Fibroblast of lung (primary cell): ENCODE measurements around the gene FRMD4A. TPM values are rescaled to one million over a fixed set of nuclear protein-coding genes. Genes with fewer than 3 reads are reported as not detected.

Experiments
- DNase-seq, 2 donors: peaks; one replicate each; pipeline versions ENCODE4 v3.0.0 to v3.0.0-alpha.2; 2010; ENCODE audit warnings: low read depth in 2 of 2
- H2AFZ ChIP-seq: 2 replicates; pipeline ENCODE4 v1.5.1; 2012; ENCODE audit warnings: low read length, control low read depth, inconsistent platforms
- H3K27ac ChIP-seq: 2 replicates; pipeline ENCODE4 v1.5.1; 2011; ENCODE audit warnings: low read length, control low read depth; ENCODE audit not compliant: insufficient read depth
- H3K27me3 ChIP-seq: 2 replicates; pipeline ENCODE4 v1.5.1; 2011; ENCODE audit warnings: mild to moderate bottlenecking, low read length; ENCODE audit not compliant: control insufficient read depth, insufficient read depth
- H3K36me3 ChIP-seq: 2 replicates; pipeline ENCODE4 v1.5.1; 2011; ENCODE audit warnings: low read length; ENCODE audit not compliant: control insufficient read depth, insufficient read depth
- H3K4me1 ChIP-seq: 2 replicates; pipeline ENCODE4 v1.5.1; 2011; ENCODE audit warnings: low read length; ENCODE audit not compliant: control insufficient read depth, insufficient read depth; ENCODE audit errors: extremely low read depth
- H3K4me2 ChIP-seq: 2 replicates; pipeline ENCODE4 v1.5.1; 2011; ENCODE audit warnings: low read length, control low read depth; ENCODE audit not compliant: insufficient read depth; ENCODE audit errors: extremely low read depth
- H3K4me3 ChIP-seq, 4 experiments: fragments of 200-600 bp in 1 of 4; sonication (generic) in 1 of 4; replicated peaks in 1 of 4; 2 replicates each; pipeline ENCODE4 v1.5.1; 2011 to 2016; ENCODE audit warnings: low read length in 4 of 4, low read depth in 3 of 4, mild to moderate bottlenecking in 3 of 4, control low read depth in 2 of 4, inconsistent platforms in 1 of 4, mixed read lengths in 1 of 4; ENCODE audit not compliant: insufficient read depth in 1 of 4; ENCODE audit errors: control extremely low read depth in 1 of 4
- H3K79me2 ChIP-seq: 2 replicates; pipeline ENCODE4 v1.5.1; 2012; ENCODE audit warnings: mild to moderate bottlenecking, low read length, inconsistent platforms; ENCODE audit not compliant: control insufficient read depth, insufficient read depth
- H3K9ac ChIP-seq: 2 replicates; pipeline ENCODE4 v1.5.1; 2011; ENCODE audit warnings: mild to moderate bottlenecking, low read length, control low read depth; ENCODE audit not compliant: insufficient read depth
- H3K9me3 ChIP-seq: 2 replicates; pipeline ENCODE4 v1.5.1; 2012; ENCODE audit warnings: low read depth, low read length; ENCODE audit not compliant: control insufficient read depth, insufficient read depth
- H4K20me1 ChIP-seq: 2 replicates; pipeline ENCODE4 v1.5.1; 2011; ENCODE audit warnings: low read length; ENCODE audit not compliant: control insufficient read depth, insufficient read depth; ENCODE audit errors: extremely low read depth
- CTCF ChIP-seq, 2 donors: IDR thresholded peaks in 1 of 2; conservative IDR thresholded peaks in 1 of 2; 1 replicate in 1 of 2; 2 replicates in 1 of 2; pipeline ENCODE4 v1.5.1; 2011 to 2012; ENCODE audit warnings: low read length in 2 of 2, control low read depth in 1 of 2, inconsistent platforms in 1 of 2, low read depth in 1 of 2, mild to moderate bottlenecking in 1 of 2
- EZH2 ChIP-seq: IDR thresholded peaks from 2 replicates; pipeline ENCODE4 v1.5.1; 2012; ENCODE audit warnings: low read length, control low read depth, mild to moderate bottlenecking; ENCODE audit errors: missing control alignments
- polyA plus RNA-seq, 2 donors: library from polyadenylated mRNA; depleted of rRNA in 1 of 2; stranded (reverse) in 1 of 2; unstranded in 1 of 2; fragments of >200 nt; gene quantifications; 2 replicates each; pipeline ENCODE4 v1.2.1, GENCODE V29; 2011 to 2012; ENCODE audit warnings: missing spikeins in 1 of 2
- total RNA-seq: library from RNA; depleted of rRNA; stranded (reverse); fragments of >200 nt; gene quantifications from 2 replicates; pipeline ENCODE4 v1.2.1, GENCODE V29; 2014

Gene FRMD4A
- total and polyA plus RNA-seq, 2 donors (not counting 1 experiment from before 2014, with no cell fraction given) = 26.9 to 63.6 TPM

GRCh38 chr10:13715100-13715499 is 615.6 kb downstream of the FRMD4A start:
- Histone ChIP-seq H3K9ac (no peak overlapping the region), H3K4me2 (no peak overlapping the region), H3K27me3 (no peaks in the 10 kb centered on the region), H4K20me1 (no peaks in the 10 kb centered on the region), H3K9me3 (no peaks in the 10 kb centered on the region), H3K27ac (peak overlapping the region; percentile 77), H3K4me3 (no peak overlapping the region), H3K79me2 (no peaks in the 10 kb centered on the region), H3K36me3 (no peaks in the 10 kb centered on the region), H2AFZ (no peak overlapping the region), H3K4me1 (peaks cover 41% of the 10 kb centered on the region)
- no peak for TF ChIP-seq CTCF (conservative IDR thresholded peaks at IDR 0.05 in 1 of 2, IDR thresholded peaks at IDR 0.05 in 1 of 2; ENCODE audit: low read depth in 1 of 2, low read length in 2 of 2)
- TF ChIP-seq EZH2 = no peak
- DNase-seq = no peak

GRCh38 chr10:13712837-13713581 is 617.7 kb downstream of the FRMD4A start:
- Histone ChIP-seq H3K27ac (peak overlapping the region; percentile 90), H4K20me1 (no peaks in the 10 kb centered on the region), H3K4me2 (peak overlapping the region; percentile 73), H3K27me3 (no peaks in the 10 kb centered on the region), H3K4me3 (no peak overlapping the region), H3K4me1 (peaks cover 35% of the 10 kb centered on the region), H3K79me2 (peaks cover 6% of the 10 kb centered on the region), H3K9me3 (no peaks in the 10 kb centered on the region), H2AFZ (no peak overlapping the region), H3K9ac (peak overlapping the region; percentile 14), H3K36me3 (no peaks in the 10 kb centered on the region)
- DNase-seq = peak; percentile 97 to 99
- TF ChIP-seq CTCF (conservative IDR thresholded peaks at IDR 0.05 in 1 of 2, IDR thresholded peaks at IDR 0.05 in 1 of 2; ENCODE audit: low read depth in 1 of 2, low read length in 2 of 2) (no peak), EZH2 (no peak)

- no peak overlapping the region for H2AFZ ChIP-seq
- peaks cover 31% of the 10 kb centered on the region for H3K4me1 ChIP-seq
- no peak for DNase-seq
- peak overlapping the region; percentile 90 for H3K27ac ChIP-seq
- peak overlapping the region; percentile 14 for H3K9ac ChIP-seq
- no peaks in the 10 kb centered on the region for H3K9me3 ChIP-seq
- no peaks in the 10 kb centered on the region for H4K20me1 ChIP-seq
- H3K79me2 ChIP-seq = peaks cover 6% of the 10 kb centered on the region
- no peaks in the 10 kb centered on the region for H3K36me3 ChIP-seq
- no peaks in the 10 kb centered on the region for H3K27me3 ChIP-seq
- peak overlapping the region; percentile 73 for H3K4me2 ChIP-seq
- no peak overlapping the region for H3K4me3 ChIP-seq
- TF ChIP-seq CTCF (conservative IDR thresholded peaks at IDR 0.05 in 1 of 2, IDR thresholded peaks at IDR 0.05 in 1 of 2; ENCODE audit: low read depth in 1 of 2, low read length in 2 of 2) (no peak), EZH2 (no peak)
Measured at GRCh38 chr10:13712476-13712836, 618.3 kb downstream of the FRMD4A start.
